K562 (cell line): ENCODE results near the gene KLC1. TPM values are rescaled to one million over a fixed set of nuclear protein-coding genes. Genes with fewer than 3 reads are reported as not detected.

ENCODE experiments used
- CBFA2T3 ChIP-seq: fragments of 450-650 bp; IDR thresholded peaks from 2 replicates; pipeline ENCODE4 v1.6.1; 2017
- CC2D1A ChIP-seq: fragments of 450-650 bp; IDR thresholded peaks from 2 replicates; pipeline ENCODE4 v1.6.1; 2017; ENCODE audit warnings: mild to moderate bottlenecking
- CREB1 ChIP-seq, 2 experiments: sonication (generic) in 1 of 2; formaldehyde crosslinking in 1 of 2; IDR thresholded peaks; 2 replicates each; pipeline versions ENCODE4 v1.6.1 to v1.8.0; 2012 to 2022; ENCODE audit warnings: inconsistent platforms in 1 of 2, mild to moderate bottlenecking in 1 of 2, missing genetic modification reagents in 1 of 2, moderate library complexity in 1 of 2
- E2F3 ChIP-seq: fragments of 250-450 bp; sonication (Bioruptor Pico); IDR thresholded peaks from 2 replicates; pipeline ENCODE4 v1.4.0; 2020; ENCODE audit warnings: mild to moderate bottlenecking
- ETV1 ChIP-seq: fragments of 450-650 bp; conservative IDR thresholded peaks from 2 replicates; pipeline ENCODE4 v1.6.1; 2016; ENCODE audit warnings: missing genetic modification characterization, control low read depth, low read depth, missing compliant biosample characterization
- FOXA3 ChIP-seq, 2 experiments: fragments of 450-650 bp in 1 of 2; sonication (generic) in 1 of 2; formaldehyde crosslinking; IDR thresholded peaks in 1 of 2; conservative IDR thresholded peaks in 1 of 2; 2 replicates each; pipeline versions ENCODE4 v1.4.0 to v1.8.0; 2020 to 2022; ENCODE audit warnings: mild to moderate bottlenecking in 2 of 2, missing genetic modification reagents in 1 of 2
- FOXO4 ChIP-seq: fragments of 450-650 bp; formaldehyde crosslinking; IDR thresholded peaks from 2 replicates; pipeline ENCODE4 v1.4.0; 2020; ENCODE audit warnings: mild to moderate bottlenecking, moderate library complexity
- KLF13 ChIP-seq: fragments of 450-650 bp; IDR thresholded peaks from 2 replicates; pipeline ENCODE4 v1.6.1; 2016; ENCODE audit warnings: missing genetic modification characterization, low read depth, mild to moderate bottlenecking, missing compliant biosample characterization, moderate library complexity, borderline replicate concordance
- MTF1 ChIP-seq: fragments of 250-450 bp; sonication (Bioruptor Pico); IDR thresholded peaks from 2 replicates; pipeline ENCODE4 v1.9.0; 2021; ENCODE audit warnings: moderate library complexity, mild to moderate bottlenecking, inconsistent platforms, borderline replicate concordance
- NCOA2 ChIP-seq, 2 experiments: fragments of 450-650 bp; IDR thresholded peaks; 2 replicates each; pipeline ENCODE4 v1.6.1; 2018; ENCODE audit warnings: mild to moderate bottlenecking in 2 of 2, moderate library complexity in 1 of 2; ENCODE audit not compliant: partially characterized antibody in 2 of 2
- PHF20 ChIP-seq: fragments of 450-650 bp; IDR thresholded peaks from 2 replicates; pipeline ENCODE4 v1.6.1; 2018; ENCODE audit not compliant: partially characterized antibody
- PKNOX1 ChIP-seq: fragments of 450-650 bp; IDR thresholded peaks from 2 replicates; pipeline ENCODE4 v1.6.1; 2016
- PPARD ChIP-seq: fragments of 250-450 bp; sonication (Bioruptor Pico); IDR thresholded peaks from 2 replicates; pipeline ENCODE4 v1.8.0; 2022; ENCODE audit warnings: inconsistent platforms, mild to moderate bottlenecking, moderate library complexity
- RAD21 ChIP-seq, 2 experiments: fragments of 250-450 bp in 1 of 2; fragments of 450-650 bp in 1 of 2; sonication (Bioruptor Pico) in 1 of 2; formaldehyde crosslinking in 1 of 2; IDR thresholded peaks in 1 of 2; conservative IDR thresholded peaks in 1 of 2; 2 replicates each; pipeline versions ENCODE4 v1.4.0 to v1.8.0; 2020 to 2022; ENCODE audit warnings: mild to moderate bottlenecking in 2 of 2, moderate library complexity in 1 of 2
- RFX1 ChIP-seq: fragments of 450-650 bp; IDR thresholded peaks from 2 replicates; pipeline ENCODE4 v1.6.1; 2016; ENCODE audit warnings: mild to moderate bottlenecking, moderate library complexity
- SIN3B ChIP-seq: fragments of 450-650 bp; IDR thresholded peaks from 2 replicates; pipeline ENCODE4 v1.6.1; 2017; ENCODE audit warnings: low read depth, mild to moderate bottlenecking, moderate library complexity
- SLC30A9 ChIP-seq: fragments of 250-450 bp; sonication (Bioruptor Pico); IDR thresholded peaks from 2 replicates; pipeline ENCODE4 v1.8.0; 2022; ENCODE audit warnings: mild to moderate bottlenecking, moderate library complexity
- SMARCA5 ChIP-seq: fragments of 450-650 bp; IDR thresholded peaks from 2 replicates; pipeline ENCODE4 v1.6.1; 2016
- THRAP3 ChIP-seq: fragments of 450-650 bp; IDR thresholded peaks from 2 replicates; pipeline ENCODE4 v1.6.1; 2016; ENCODE audit warnings: mild to moderate bottlenecking, inconsistent platforms, borderline replicate concordance
- WHSC1 ChIP-seq: IDR thresholded peaks from one replicate; pipeline ENCODE4 v1.6.1; 2012; ENCODE audit warnings: low read length, control low read depth, inconsistent platforms
- ZNF12 ChIP-seq: sonication (generic); formaldehyde crosslinking; IDR thresholded peaks from 2 replicates; pipeline ENCODE4 v1.4.0; 2020; ENCODE audit warnings: mild to moderate bottlenecking, missing genetic modification reagents
- ZSCAN32 ChIP-seq: fragments of 450-650 bp; formaldehyde crosslinking; IDR thresholded peaks from 2 replicates; pipeline ENCODE4 v1.4.0; 2020; ENCODE audit warnings: mild to moderate bottlenecking, moderate library complexity
- polyA plus RNA-seq, 8 experiments: library from polyadenylated mRNA; depleted of rRNA in 4 of 8; stranded (reverse) in 5 of 8; unstranded in 3 of 8; fragments of >200 nt; fragmentation: Nextera tagmentation in 2 of 8; fragmentation: Illumina TruSeq in 1 of 8; extraction: Ambion mirVana in 2 of 8; extraction: Trizol in 1 of 8; gene quantifications; 2 replicates each; pipeline versions ENCODE4 v1.2.1 to v1.2.3, GENCODE V29; 2011 to 2014; ENCODE audit warnings: inconsistent platforms in 1 of 8, missing spikeins in 1 of 8
- total RNA-seq, 7 experiments: library from RNA; depleted of rRNA in 6 of 7; stranded (reverse); fragments of >200 nt in 6 of 7; fragmentation: Illumina TruSeq in 2 of 7; extraction: Trizol in 2 of 7; gene quantifications; 2 replicates each; pipeline versions ENCODE4 v1.2.1 to v1.2.3, GENCODE V29; 2011 to 2021; ENCODE audit warnings: low replicate concordance in 1 of 7
- TF ChIP-seq, protein P1 (sequence below): sonication (generic); formaldehyde crosslinking; IDR thresholded peaks from 2 replicates; pipeline ENCODE4 v1.5.0; 2020; ENCODE audit warnings: missing genetic modification reagents
- TF ChIP-seq, protein P2 (sequence below): fragments of 250-450 bp; sonication (Bioruptor Pico); IDR thresholded peaks from 2 replicates; pipeline ENCODE4 v1.8.0; 2021; ENCODE audit warnings: mild to moderate bottlenecking, moderate library complexity

The KLC1 gene
- total and polyA plus RNA-seq, 9 of the 15 experiments (the other 6 are each of a cell fraction or from before 2014, with no cell fraction given): 4.9 to 134 (median 54.8) TPM

DNA sequence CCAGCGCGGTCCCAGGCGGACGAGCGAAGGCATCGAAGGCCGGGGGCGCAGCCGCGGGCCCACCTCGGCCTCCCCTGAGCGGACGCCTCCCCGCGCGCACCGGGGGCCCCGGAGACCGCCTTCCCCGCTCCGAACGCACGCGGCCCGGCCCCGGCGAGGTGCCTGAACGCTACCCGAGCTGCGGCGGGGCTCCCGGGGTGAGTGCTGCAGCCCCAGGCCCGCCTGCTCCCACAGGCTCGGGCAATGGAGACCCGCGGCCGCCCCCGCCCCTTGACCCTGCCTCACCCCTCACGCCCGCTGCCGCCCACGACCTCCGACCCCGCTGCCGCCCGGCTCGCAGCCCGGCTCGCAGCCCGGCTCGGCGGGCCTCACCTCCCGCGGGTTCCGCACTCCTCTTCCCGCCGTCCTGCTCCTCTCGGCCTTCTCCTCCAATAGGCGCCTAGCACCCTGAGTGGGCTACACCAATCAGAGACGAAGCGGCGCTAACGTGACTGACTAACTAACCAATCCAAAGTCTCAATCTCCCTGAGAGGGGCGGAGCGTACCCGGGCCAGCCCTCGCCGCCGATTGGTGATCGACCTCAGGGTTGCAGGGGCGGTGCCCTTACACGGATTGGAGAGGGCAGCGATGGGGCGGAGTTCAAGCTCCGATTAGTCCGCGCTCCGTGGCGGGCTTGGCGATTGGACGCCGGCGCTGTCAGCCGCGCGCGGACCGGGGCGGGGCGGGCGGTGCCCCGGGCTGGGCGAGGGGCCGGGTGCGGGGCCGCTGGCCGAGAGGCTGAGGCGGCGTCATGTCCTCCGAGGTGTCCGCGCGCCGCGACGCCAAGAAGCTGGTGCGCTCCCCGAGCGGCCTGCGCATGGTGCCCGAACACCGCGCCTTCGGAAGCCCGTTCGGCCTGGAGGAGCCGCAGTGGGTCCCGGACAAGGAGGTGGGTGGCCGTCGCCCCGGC lies 86.3 kb downstream of the KLC1 start, which contains the start of the genes XRCC3 and ZFYVE21 (continued):
- TF ChIP-seq THRAP3: no peak
- no peak for TF ChIP-seq RFX1
- peak; percentile 84 for TF ChIP-seq E2F3 (CRISPR knock-in tag)
- no peak for TF ChIP-seq CC2D1A
- TF ChIP-seq ETV1 (tag): no peak
- no peak for TF ChIP-seq FOXA3 (CRISPR knock-in tag; conservative IDR thresholded peaks at IDR 0.05 in 1 of 2, IDR thresholded peaks at IDR 0.05 in 1 of 2)
- TF ChIP-seq ZNF12 (CRISPR knock-in tag): no peak
- no peak for TF ChIP-seq PPARD (CRISPR knock-in tag)
- TF ChIP-seq, protein P1, sequence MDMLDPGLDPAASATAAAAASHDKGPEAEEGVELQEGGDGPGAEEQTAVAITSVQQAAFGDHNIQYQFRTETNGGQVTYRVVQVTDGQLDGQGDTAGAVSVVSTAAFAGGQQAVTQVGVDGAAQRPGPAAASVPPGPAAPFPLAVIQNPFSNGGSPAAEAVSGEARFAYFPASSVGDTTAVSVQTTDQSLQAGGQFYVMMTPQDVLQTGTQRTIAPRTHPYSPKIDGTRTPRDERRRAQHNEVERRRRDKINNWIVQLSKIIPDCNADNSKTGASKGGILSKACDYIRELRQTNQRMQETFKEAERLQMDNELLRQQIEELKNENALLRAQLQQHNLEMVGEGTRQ: peak; percentile 66
- TF ChIP-seq SLC30A9 (CRISPR knock-in tag): no peak
- no peak for TF ChIP-seq CBFA2T3
- TF ChIP-seq KLF13 (tag): no peak
- no peak for TF ChIP-seq FOXO4
- TF ChIP-seq, protein P2, sequence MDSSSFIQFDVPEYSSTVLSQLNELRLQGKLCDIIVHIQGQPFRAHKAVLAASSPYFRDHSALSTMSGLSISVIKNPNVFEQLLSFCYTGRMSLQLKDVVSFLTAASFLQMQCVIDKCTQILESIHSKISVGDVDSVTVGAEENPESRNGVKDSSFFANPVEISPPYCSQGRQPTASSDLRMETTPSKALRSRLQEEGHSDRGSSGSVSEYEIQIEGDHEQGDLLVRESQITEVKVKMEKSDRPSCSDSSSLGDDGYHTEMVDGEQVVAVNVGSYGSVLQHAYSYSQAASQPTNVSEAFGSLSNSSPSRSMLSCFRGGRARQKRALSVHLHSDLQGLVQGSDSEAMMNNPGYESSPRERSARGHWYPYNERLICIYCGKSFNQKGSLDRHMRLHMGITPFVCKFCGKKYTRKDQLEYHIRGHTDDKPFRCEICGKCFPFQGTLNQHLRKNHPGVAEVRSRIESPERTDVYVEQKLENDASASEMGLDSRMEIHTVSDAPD (CRISPR knock-in tag): no peak
- no peak for TF ChIP-seq WHSC1
- TF ChIP-seq MTF1: no peak
- TF ChIP-seq ZSCAN32: no peak
- TF ChIP-seq NCOA2 (IDR thresholded peaks at IDR 0.05; ENCODE audit: partially characterized antibody in 2 of 2): no peak
- TF ChIP-seq RAD21 (CRISPR knock-in tag; conservative IDR thresholded peaks at IDR 0.05 in 1 of 2, IDR thresholded peaks at IDR 0.05 in 1 of 2): no peak
- TF ChIP-seq SIN3B: peak; percentile 71
- TF ChIP-seq PKNOX1: peak; percentile 99
- no peak for TF ChIP-seq CREB1 (IDR thresholded peaks at IDR 0.05)
- peak; percentile 59; the same call in 1 of the 2 replicates for TF ChIP-seq CREB1 (CRISPR knock-in tag; IDR thresholded peaks at IDR 0.05)
- TF ChIP-seq PHF20: no peak
- no peak for TF ChIP-seq SMARCA5
